ENCODE data around the gene FOXC2.

FOXC2 gene

DNA sequence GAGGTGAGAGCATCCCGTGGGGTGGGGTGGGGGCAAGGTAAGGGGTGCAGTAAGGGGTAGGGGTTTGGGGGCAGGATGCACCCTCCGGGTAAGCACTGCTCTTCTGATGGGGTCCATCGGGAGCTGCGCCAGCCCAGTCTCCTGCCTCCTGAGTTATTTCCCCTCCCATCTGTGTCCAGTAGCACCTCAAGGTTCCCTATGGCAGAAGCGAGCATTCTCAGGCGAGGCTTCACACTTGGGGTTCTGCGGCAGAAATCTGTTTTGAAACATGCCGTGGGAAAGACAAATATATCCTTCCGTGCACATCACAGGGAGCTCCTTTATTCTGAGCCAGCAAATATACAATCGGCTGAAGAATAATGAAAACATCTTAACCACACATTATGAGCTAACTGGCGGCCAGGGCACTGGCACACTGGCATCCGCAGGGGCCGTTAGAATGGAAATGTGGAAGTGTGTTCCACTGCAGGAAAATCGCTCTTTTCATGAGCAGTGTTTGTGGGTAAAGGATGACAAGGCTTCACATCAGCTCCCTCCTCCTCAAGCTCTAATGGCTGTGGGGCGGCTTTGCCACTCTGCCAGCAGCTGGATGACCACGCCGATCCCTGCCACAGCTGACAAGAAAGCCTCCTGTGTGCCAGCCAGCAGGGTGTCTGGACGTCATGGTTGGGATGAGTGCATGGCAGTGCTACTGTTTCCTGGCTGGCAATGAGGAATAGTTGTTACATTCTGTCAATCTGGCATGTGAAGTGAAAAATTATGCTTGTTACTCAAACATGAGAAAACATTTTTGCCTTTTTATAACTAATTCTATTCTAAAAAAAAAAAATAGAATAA, 31.6 kb upstream of the FOXC2 start:
- H3K4me3 ChIP-seq (ENCODE audit: low read length), result no peak overlapping the region
- no peaks in the 10 kb centered on the region for H3K4me1 ChIP-seq (ENCODE audit: control insufficient read depth, insufficient read depth, low read length)
- peaks cover 15% of the 10 kb centered on the region for H3K36me3 ChIP-seq (ENCODE audit: insufficient read depth, low read length)
- no peak overlapping the region for H3K4me2 ChIP-seq (ENCODE audit: low read length)
- no peaks in the 10 kb centered on the region for H3K9me3 ChIP-seq (replicated peaks; ENCODE audit: low read length)
- H3K27me3 ChIP-seq (ENCODE audit: control insufficient read depth, insufficient read depth, low read length), result no peaks in the 10 kb centered on the region
- no peak overlapping the region for H3K9ac ChIP-seq (ENCODE audit: low read depth, low read length)

DNA sequence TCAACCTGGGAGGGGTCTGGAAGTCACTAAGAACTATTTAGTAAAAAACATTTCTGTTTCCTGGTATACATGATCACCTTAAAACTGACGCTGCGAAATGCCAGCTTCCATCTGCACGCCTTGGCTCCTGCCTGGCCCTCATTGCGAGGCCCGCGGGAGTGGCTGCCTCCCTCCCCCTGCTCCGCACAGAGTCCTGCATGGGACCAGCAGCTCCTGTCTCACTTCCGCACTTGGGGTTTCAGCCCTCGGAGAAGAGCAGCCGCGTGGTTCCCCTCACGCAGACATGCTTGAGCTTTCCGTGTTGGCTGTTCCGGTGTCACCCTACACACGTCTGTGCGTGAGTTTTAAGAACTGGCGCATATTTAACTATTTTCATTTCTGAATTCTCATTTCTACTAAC, 30.0 kb upstream of the FOXC2 start:
- peaks cover 32% of the 10 kb centered on the region for H3K36me3 ChIP-seq (ENCODE audit: insufficient read depth, low read length)

DNA sequence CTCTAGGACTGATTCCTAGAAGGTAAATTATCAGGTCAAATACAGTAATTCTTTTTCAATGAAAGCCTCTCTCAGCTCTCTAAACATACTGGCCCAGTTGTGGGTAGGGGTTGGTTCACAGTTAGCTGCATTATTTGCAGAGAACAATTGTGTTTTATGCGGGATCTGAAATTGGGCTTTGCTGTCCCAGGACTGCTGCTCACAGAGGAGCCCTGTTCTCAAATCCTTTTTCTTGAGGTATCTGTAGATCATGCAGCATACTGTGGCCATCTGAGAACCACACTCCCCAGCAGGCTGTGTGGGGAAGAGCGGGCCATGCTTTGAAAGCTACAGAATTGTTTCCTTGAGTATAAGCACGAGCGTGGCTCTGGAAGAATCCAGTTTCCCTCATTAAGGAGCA, 29.1 kb upstream of the FOXC2 start:
- H3K9ac ChIP-seq (ENCODE audit: low read depth, low read length), result no peak overlapping the region
- H3K4me3 ChIP-seq (ENCODE audit: low read length), result no peak overlapping the region
- no peaks in the 10 kb centered on the region for H3K27me3 ChIP-seq (ENCODE audit: control insufficient read depth, insufficient read depth, low read length)
- peaks cover 39% of the 10 kb centered on the region for H3K36me3 ChIP-seq (ENCODE audit: insufficient read depth, low read length)
- no peaks in the 10 kb centered on the region for H3K9me3 ChIP-seq (replicated peaks; ENCODE audit: low read length)
- no peak overlapping the region for H3K4me2 ChIP-seq (ENCODE audit: low read length)
- no peaks in the 10 kb centered on the region for H3K4me1 ChIP-seq (ENCODE audit: control insufficient read depth, insufficient read depth, low read length)

More for the DNA sequence above, 30.0 kb upstream of the FOXC2 start:
- Histone ChIP-seq H3K9me3 (replicated peaks; ENCODE audit: low read length) (no peaks in the 10 kb centered on the region), H3K9ac (ENCODE audit: low read depth, low read length) (no peak overlapping the region), H3K4me3 (ENCODE audit: low read length) (no peak overlapping the region), H3K4me2 (ENCODE audit: low read length) (no peak overlapping the region), H3K27me3 (ENCODE audit: control insufficient read depth, insufficient read depth, low read length) (no peaks in the 10 kb centered on the region), H3K4me1 (ENCODE audit: control insufficient read depth, insufficient read depth, low read length) (no peaks in the 10 kb centered on the region)

DNA sequence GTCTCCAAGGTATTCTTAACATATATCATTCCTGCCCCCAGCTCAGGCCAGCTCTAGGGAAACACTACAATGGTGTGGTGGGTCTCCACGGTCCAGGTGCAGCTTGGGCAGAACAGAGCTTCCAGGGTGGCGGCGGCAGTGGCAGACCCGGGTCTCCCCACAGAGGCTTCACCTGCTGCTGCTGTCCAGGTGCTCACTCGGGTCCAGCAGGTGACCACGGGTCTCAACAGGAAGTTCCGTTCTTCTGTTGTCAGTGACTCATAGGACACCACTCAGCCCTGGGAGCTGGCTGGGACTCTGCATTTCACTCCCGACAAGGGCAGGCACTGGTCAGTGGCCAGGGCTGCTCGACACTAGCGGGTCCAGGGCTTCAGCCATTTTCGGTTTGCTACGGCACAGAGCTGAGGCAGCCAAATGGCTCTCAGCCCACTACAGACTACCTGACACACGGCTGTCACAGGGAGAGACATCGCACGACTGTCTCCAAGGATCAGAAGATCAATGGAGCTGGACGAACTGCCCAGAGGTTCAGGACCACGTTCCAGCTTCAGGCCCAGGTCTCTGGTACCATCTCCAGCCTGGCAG, 28.3 kb upstream of the FOXC2 start:
- Histone ChIP-seq H3K4me1 (ENCODE audit: control insufficient read depth, insufficient read depth, low read length) (no peaks in the 10 kb centered on the region), H3K36me3 (ENCODE audit: insufficient read depth, low read length) (peaks cover 41% of the 10 kb centered on the region), H3K4me3 (ENCODE audit: low read length) (no peak overlapping the region), H3K27me3 (ENCODE audit: control insufficient read depth, insufficient read depth, low read length) (no peaks in the 10 kb centered on the region), H3K4me2 (ENCODE audit: low read length) (no peak overlapping the region), H3K9ac (ENCODE audit: low read depth, low read length) (no peak overlapping the region), H3K9me3 (replicated peaks; ENCODE audit: low read length) (no peaks in the 10 kb centered on the region)

DNA sequence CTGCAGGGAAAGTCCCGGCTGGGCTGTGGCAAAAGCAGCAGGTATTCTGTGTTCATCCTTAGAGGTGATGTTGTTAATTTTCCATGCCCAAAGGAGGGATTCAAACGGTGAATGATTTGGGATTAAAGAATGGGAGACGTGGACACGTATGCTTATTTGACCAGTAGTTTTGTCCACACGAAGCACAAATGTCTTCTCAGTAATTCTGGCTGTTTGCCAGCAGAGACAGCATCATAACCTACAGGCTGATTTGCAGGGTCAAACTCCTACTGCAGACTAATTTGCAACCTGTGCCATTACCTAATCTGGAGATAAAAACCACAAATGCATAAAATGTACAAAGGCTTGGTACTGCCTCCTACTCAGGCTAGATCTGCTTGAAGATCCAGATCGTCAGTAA, 25.7 kb upstream of the FOXC2 start:
- peaks cover 44% of the 10 kb centered on the region for H3K36me3 ChIP-seq (ENCODE audit: insufficient read depth, low read length)
- no peaks in the 10 kb centered on the region for H3K27me3 ChIP-seq (ENCODE audit: control insufficient read depth, insufficient read depth, low read length)
- H3K4me3 ChIP-seq (ENCODE audit: low read length), result no peak overlapping the region
- H3K4me2 ChIP-seq (ENCODE audit: low read length), result no peak overlapping the region
- H3K9me3 ChIP-seq (replicated peaks; ENCODE audit: low read length), result no peaks in the 10 kb centered on the region
- H3K4me1 ChIP-seq (ENCODE audit: control insufficient read depth, insufficient read depth, low read length), result no peaks in the 10 kb centered on the region
- H3K9ac ChIP-seq (ENCODE audit: low read depth, low read length), result no peak overlapping the region

DNA sequence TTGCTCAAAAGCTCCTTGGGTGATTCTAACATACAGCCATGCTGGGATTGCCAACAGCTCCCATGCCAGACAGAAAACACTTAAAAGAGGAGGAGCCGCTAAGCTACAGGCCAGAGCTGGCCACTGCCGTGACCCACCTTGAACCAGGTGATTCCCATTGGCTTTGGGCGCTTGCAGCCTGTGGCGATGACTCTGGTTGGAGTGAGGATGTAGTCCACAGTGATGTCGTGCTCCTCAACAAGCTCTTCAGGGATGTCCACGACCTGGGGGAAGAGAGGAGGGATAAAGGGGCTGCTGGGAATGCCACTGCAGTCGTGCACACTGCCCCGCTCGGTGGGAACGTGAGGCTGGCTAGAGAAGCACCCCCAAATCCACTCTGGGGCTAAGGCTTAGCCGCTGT, 25.1 kb upstream of the FOXC2 start:
- H3K9ac ChIP-seq (ENCODE audit: low read depth, low read length), result no peak overlapping the region
- peaks cover 44% of the 10 kb centered on the region for H3K36me3 ChIP-seq (ENCODE audit: insufficient read depth, low read length)
- no peak overlapping the region for H3K4me3 ChIP-seq (ENCODE audit: low read length)
- no peaks in the 10 kb centered on the region for H3K27me3 ChIP-seq (ENCODE audit: control insufficient read depth, insufficient read depth, low read length)
- H3K9me3 ChIP-seq (replicated peaks; ENCODE audit: low read length), result no peaks in the 10 kb centered on the region
- H3K4me1 ChIP-seq (ENCODE audit: control insufficient read depth, insufficient read depth, low read length), result no peaks in the 10 kb centered on the region
- no peak overlapping the region for H3K4me2 ChIP-seq (ENCODE audit: low read length)

DNA sequence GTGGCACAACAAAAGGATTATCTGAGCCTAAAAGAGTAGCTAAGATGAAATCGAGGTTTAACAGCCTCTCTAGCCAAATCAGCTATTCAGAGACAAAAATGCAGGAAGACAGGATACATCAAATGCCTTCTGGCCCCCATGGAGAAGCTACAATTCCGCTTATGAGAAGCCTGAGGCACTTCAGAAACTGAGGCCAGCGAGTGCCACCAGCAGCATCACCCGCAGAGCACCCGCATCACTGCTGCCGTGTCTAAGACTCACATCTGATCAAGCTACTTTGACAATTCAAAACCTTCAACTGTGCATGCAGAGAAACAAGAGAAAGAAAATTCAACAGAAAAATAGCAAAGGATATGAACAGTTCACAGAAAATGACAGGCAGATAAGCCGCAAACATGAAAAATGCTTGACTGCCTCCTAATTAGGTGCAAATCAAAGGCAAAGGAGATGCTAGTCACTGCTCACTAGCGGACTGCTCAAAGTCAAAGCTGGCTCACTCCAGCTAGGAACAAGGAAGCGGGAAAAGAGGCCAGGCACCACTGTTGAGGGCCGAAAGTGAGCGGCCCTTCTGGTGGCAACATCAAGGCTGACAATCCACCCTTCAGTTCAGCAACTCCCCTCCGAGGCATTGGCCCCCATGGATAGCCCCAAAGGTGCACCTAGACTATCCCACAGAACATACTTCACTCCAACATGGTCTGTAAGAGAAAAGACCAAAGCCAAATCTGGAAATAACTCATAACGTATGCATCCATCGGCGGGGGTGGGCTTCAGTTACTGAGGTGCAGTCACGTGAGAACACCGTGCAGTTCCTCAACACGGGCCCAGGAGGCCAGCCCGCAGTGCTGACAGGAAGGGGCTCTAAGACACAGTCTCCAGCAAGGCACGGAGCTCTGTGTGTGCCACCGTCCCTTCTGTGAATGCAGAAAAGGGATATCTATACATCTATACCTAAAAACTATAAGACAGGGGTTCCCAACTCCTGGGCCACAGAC, 23.6 kb upstream of the FOXC2 start:
- Histone ChIP-seq H3K36me3 (ENCODE audit: insufficient read depth, low read length) (peaks cover 47% of the 10 kb centered on the region), H3K4me2 (ENCODE audit: low read length) (no peak overlapping the region), H3K4me1 (ENCODE audit: control insufficient read depth, insufficient read depth, low read length) (no peaks in the 10 kb centered on the region), H3K9ac (ENCODE audit: low read depth, low read length) (no peak overlapping the region), H3K4me3 (ENCODE audit: low read length) (no peak overlapping the region), H3K9me3 (replicated peaks; ENCODE audit: low read length) (no peaks in the 10 kb centered on the region), H3K27me3 (ENCODE audit: control insufficient read depth, insufficient read depth, low read length) (no peaks in the 10 kb centered on the region)

DNA sequence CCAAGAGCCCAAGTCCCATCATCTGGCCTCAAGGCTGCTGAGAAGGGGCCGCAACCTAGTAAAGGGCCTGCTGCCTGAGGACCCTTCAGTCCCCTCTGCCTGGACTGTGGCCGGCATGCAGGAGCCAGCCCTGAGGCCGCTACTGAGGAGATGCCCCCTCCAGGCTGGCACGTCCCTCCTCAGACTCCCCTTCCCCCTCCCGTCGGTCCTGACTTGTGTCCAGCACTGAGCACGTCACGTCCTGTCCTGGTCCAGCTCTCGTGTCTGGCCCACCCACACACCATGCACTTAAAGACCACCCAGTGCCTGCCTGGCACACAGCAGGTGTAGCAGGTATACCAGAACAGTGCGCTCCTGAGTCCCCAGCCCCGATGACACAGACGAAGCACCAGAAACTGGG, 21.1 kb upstream of the FOXC2 start:
- Histone ChIP-seq H3K4me1 (ENCODE audit: control insufficient read depth, insufficient read depth, low read length) (no peaks in the 10 kb centered on the region), H3K4me3 (ENCODE audit: low read length) (no peak overlapping the region), H3K9me3 (replicated peaks; ENCODE audit: low read length) (no peaks in the 10 kb centered on the region), H3K36me3 (ENCODE audit: insufficient read depth, low read length) (peaks cover 27% of the 10 kb centered on the region), H3K4me2 (ENCODE audit: low read length) (no peak overlapping the region), H3K9ac (ENCODE audit: low read depth, low read length) (no peak overlapping the region), H3K27me3 (ENCODE audit: control insufficient read depth, insufficient read depth, low read length) (no peaks in the 10 kb centered on the region)

DNA sequence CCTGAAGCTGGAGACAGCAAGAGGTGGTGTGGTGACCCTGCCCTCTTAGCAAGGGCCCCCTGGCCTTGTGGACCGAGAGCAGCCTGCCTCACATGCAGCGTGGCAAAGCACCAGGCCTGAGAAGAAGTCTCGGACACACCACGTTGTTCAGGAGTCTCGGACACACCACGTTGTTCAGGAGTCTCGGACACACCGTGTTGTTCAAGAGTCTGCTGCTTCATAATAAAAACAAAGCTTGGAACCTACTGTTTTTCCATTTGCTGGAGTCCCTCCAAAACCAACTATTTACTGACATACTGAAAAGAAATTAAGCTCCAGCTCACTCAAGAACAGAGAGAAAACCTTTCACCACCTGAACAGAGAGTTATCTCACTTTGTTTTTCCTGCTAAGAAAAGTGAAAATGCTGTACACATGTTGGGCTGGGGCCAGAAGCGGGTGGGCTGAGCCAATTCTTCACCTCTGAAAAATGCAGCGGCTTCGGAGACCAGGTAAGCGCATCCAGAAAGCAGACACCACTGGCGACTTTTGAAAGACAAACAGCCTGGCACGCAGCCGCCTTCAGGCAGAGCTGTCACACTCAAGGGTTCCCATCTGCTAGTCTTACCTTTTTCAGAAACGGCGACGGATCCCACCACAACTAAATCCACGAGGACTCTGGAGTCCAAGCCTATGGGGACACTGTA, 20.5 kb upstream of the FOXC2 start:
- Histone ChIP-seq H3K4me2 (ENCODE audit: low read length) (no peak overlapping the region), H3K9me3 (replicated peaks; ENCODE audit: low read length) (no peaks in the 10 kb centered on the region), H3K4me3 (ENCODE audit: low read length) (no peak overlapping the region), H3K36me3 (ENCODE audit: insufficient read depth, low read length) (peaks cover 26% of the 10 kb centered on the region), H3K27me3 (ENCODE audit: control insufficient read depth, insufficient read depth, low read length) (no peaks in the 10 kb centered on the region), H3K4me1 (ENCODE audit: control insufficient read depth, insufficient read depth, low read length) (no peaks in the 10 kb centered on the region), H3K9ac (ENCODE audit: low read depth, low read length) (no peak overlapping the region)

DNA sequence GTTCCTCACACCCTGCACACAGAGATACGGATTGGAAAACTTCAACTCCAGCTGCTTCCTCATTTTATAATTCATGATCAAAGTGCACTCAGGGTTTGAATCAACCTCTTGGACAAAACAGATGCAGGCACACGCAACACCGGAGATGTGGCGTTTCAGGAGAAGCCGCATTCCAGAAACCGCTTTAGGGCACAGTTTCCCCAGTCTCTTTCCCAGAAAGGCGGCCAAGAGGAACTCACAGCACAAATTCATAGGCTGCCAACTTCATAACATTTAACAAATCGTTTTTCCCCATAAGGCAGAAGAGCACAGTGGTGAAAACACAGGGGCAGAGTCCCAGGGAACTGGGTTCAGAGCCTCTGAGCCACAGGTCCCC, 20.0 kb upstream of the FOXC2 start:
- no peaks in the 10 kb centered on the region for H3K4me1 ChIP-seq (ENCODE audit: control insufficient read depth, insufficient read depth, low read length)
- H3K36me3 ChIP-seq (ENCODE audit: insufficient read depth, low read length), result peaks cover 26% of the 10 kb centered on the region
- H3K4me2 ChIP-seq (ENCODE audit: low read length), result no peak overlapping the region
- no peaks in the 10 kb centered on the region for H3K27me3 ChIP-seq (ENCODE audit: control insufficient read depth, insufficient read depth, low read length)
- no peak overlapping the region for H3K9ac ChIP-seq (ENCODE audit: low read depth, low read length)
- H3K4me3 ChIP-seq (ENCODE audit: low read length), result no peak overlapping the region
- no peaks in the 10 kb centered on the region for H3K9me3 ChIP-seq (replicated peaks; ENCODE audit: low read length)

DNA sequence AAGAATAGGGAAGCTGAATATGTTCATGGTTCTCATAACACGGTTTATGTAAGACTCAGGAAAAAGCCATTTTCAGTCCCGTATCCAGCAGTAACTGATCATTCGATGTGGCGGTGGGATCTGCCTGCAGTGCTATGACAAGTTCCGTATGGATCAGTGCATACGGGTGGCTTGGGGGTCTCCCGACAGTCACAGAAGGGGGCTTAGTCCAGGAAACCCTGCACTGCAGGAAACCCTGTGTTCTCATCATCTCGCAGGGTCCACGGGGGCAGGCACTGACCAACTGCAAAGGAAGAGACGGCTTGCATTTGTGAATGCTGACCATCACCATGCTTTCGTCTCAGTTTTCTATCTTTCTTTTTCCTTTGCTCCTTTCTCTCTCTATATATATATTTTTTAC, 19.3 kb upstream of the FOXC2 start:
- Histone ChIP-seq H3K4me3 (ENCODE audit: low read length) (no peak overlapping the region), H3K4me1 (ENCODE audit: control insufficient read depth, insufficient read depth, low read length) (no peaks in the 10 kb centered on the region), H3K27me3 (ENCODE audit: control insufficient read depth, insufficient read depth, low read length) (no peaks in the 10 kb centered on the region), H3K4me2 (ENCODE audit: low read length) (no peak overlapping the region), H3K36me3 (ENCODE audit: insufficient read depth, low read length) (peaks cover 24% of the 10 kb centered on the region), H3K9ac (ENCODE audit: low read depth, low read length) (no peak overlapping the region), H3K9me3 (replicated peaks; ENCODE audit: low read length) (no peaks in the 10 kb centered on the region)
